Middle frontal gyrus (tissue), 1 donor: ENCODE data around the gene UNC13D.
A peak's percentile ranks its signal among the peaks of the same experiment; 100 is the strongest.
"Not testable (repeated sequence)": the region's sequence is repeated elsewhere in the genome, so short reads cannot be mapped to it uniquely, and the experiment has no call there.

ENCODE experiments used
- DNase-seq: peaks from one replicate; pipeline ENCODE4 v3.0.0-alpha.2; 2015; ENCODE audit warnings: low spot score; ENCODE audit errors: extremely low spot score

Gene UNC13D

DNA sequence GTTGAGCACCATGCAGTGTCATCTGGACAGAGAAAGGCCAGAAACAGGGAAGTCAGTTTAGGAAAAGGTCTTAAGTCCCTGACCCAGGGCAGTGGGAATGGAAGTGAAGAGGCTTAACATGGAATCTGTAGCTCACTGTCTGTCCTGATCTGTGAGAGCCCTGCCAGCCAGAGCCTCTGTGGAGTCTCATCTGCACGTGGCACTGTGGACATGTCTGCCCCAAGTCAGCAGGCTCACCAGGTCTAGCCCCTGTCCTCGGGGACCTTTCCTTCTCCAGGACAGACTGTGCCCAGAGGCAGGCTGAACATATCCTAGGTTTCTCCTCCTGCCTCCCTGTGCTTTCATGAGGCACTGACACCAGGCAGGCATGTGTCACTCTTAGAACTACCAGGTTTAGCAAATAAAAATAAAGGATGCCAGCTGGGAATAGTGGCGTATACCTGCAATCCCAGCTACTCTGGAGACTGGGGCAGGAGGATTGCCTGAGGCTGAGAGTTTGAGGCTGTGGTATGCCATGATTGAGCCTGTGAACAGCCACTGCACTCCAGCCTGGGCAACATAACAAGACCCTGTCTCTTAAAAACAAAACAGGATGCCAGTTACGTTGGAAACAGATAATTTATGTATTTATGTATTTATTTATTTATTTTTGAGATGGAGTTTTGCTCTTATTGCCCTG is 37.2 kb downstream of the UNC13D start:
- no peak for DNase-seq

- no peak for DNase-seq
Measured at GRCh38 chr17:75803883-75804282, 40.3 kb downstream of the UNC13D start.

DNA sequence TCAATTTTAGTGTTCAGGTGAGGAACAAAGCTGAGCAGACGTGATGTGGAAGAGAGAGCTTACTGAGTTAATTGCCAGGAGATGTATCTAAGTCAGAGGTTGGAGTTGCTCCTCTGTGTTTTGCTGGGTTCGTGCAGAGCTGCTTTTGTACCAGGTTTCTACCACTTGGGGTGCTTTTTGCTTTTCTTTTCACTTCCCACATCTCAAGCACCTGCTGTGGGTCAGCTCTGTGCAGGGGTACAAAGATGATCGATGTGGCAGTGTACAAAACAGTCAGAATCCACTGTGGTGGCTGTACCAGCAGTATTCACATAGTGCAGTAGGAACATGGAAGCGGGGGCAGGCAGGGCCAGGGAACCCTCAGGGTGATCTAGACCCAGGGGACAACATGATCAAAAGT is 44.8 kb downstream of the UNC13D start:
- DNase-seq = no peak

- no peak for DNase-seq
Measured at GRCh38 chr17:75795820-75796607, 48.2 kb downstream of the UNC13D start.

DNA sequence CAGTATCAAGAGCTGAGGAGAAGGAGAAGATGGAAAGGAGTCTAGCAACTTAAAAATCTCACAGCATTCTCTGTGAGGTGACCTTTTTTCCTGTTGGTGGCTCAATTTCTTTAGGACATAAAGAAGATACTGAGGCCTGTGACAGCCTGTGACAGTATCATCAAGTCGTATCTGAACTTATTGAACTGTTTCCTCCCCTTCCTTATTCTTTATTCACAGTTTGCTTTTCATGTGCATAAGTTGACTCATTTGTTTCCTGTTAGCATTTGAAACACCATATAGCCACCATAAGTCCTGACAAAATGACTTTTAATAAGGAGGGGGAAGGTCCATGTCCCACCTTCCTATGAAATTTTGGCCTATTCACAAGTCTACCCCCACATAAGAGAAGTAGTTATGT is 50.7 kb downstream of the UNC13D start:
- DNase-seq = no peak

- DNase-seq = no peak
Measured at GRCh38 chr17:75791254-75791653, 53.0 kb downstream of the UNC13D start.

GRCh38 chr17:75785016-75785890 is 59.0 kb downstream of the UNC13D start:
- peak; percentile 63 for DNase-seq

- DNase-seq = peak; percentile 97
Measured at GRCh38 chr17:75784473-75785015, 59.7 kb downstream of the UNC13D start, which contains the start of gene UNK. UNK (plus strand) TSS chr17:75784806; CDS start chr17:75784881, 75 bp downstream.

DNA sequence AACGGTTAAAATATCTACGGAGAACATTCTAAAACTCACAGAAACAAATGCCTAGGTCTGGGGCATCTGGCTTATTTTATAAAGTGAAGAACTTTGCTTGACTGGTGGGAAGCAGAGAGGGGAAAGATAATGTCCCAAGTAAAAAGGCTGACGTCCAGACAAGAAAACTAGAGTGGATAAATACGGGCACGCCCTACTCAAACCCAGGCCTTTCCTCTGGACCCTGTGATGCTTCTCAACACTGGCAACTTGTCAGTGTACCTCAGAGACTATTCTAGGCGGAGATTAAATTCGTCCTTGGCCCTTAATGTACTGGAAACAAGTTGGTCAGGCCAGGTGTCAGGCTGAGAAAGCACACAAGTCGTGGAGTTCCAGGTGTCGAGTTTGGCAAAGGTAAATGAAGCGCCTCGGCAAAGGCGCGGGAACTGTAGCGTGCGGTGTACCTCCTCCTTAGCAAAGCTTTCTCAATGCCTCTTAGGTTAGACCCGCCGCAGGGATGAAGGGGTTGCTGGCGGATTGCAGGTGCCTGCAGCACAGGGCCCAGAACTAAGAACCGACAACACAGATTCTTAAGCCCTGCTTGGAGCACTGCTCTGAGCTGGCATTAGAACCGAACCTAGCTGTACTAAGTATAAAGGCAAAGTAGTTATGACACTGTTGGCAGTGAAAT is 60.3 kb downstream of the UNC13D start:
- DNase-seq = no peak

GRCh38 chr17:75783069-75783783 is 61.0 kb downstream of the UNC13D start:
- no peak for DNase-seq

GRCh38 chr17:75779987-75780889 is 64.0 kb downstream of the UNC13D start:
- DNase-seq = peak; percentile 100

- no peak for DNase-seq
Measured at GRCh38 chr17:75779250-75779986, 64.8 kb downstream of the UNC13D start.

- DNase-seq = no peak
Measured at GRCh38 chr17:75778861-75779249, 65.3 kb downstream of the UNC13D start.

DNA sequence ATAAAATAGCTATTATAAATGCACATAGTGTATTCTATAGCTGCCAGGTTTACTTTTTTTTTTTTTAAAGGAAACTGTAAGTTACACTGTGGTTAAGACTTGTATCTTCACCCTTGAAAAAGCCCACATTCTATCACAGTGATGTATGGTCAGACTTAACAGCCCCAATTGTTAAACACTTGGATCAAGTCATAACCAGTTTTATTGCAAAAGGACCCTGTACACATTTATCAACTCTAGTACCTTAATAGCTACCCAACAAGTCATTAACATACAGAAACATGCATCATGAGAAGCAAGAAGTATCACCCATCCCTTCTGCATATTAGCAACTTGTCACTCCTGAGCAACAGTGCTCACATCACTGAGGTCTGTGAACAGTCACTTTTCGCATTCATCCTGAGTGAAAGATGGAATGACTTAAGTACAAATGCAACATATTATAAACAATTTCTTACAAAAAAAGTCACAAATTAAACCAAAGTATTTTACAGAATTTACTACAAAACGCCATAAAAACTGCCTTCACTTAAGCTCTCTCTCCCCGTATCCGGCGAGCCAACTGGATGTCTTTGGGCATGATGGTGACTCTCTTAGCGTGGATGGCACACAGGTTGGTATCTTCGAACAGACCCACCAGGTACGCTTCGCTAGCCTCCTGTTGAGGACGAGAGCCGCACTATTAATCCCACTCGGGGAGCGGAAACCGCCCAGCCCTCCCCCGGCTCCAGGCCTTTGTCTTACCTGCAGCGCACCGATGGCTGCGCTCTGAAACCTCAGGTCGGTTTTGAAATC is 65.9 kb downstream of the UNC13D start:
- not testable (repeated sequence) for DNase-seq

- DNase-seq = no peak
Measured at GRCh38 chr17:75777296-75777922, 66.8 kb downstream of the UNC13D start.
